HG03521 (cell line): ENCODE data around the gene ESPNL.

ENCODE experiments used
- ATAC-seq: cut with Tn5 transposase; IDR thresholded peaks from one replicate; pipeline ENCODE4 v1.9.1; 2021; ENCODE audit warnings: mild to moderate bottlenecking, moderate library complexity; ENCODE audit not compliant: unreplicated experiment

The ESPNL gene

GRCh38 chr2:238075397-238075796, 24.7 kb upstream of the ESPNL start:
- ATAC-seq: no peak

GRCh38 chr2:238077292-238077691, 22.8 kb upstream of the ESPNL start:
- ATAC-seq: no peak

GRCh38 chr2:238079874-238080327, 20.2 kb upstream of the ESPNL start:
- ATAC-seq: no peak

GRCh38 chr2:238080518-238080917, 19.6 kb upstream of the ESPNL start:
- no peak for ATAC-seq

- ATAC-seq: no peak
Observed at GRCh38 chr2:238081150-238081549, 19.0 kb upstream of the ESPNL start.

GRCh38 chr2:238081561-238081960, 18.6 kb upstream of the ESPNL start:
- no peak for ATAC-seq

GRCh38 chr2:238082151-238082550, 18.0 kb upstream of the ESPNL start:
- no peak for ATAC-seq

- ATAC-seq: no peak
Observed at GRCh38 chr2:238082827-238083226, 17.3 kb upstream of the ESPNL start.

GRCh38 chr2:238083919-238084318, 16.2 kb upstream of the ESPNL start:
- ATAC-seq: no peak

- no peak for ATAC-seq
Observed at GRCh38 chr2:238084761-238085160, 15.4 kb upstream of the ESPNL start.

GRCh38 chr2:238085899-238086298, 14.2 kb upstream of the ESPNL start:
- ATAC-seq: no peak

- no peak for ATAC-seq
Observed at GRCh38 chr2:238087211-238087610, 12.9 kb upstream of the ESPNL start.

- ATAC-seq: no peak
Observed at GRCh38 chr2:238090887-238091286, 9.3 kb upstream of the ESPNL start.

- no peak for ATAC-seq
Observed at GRCh38 chr2:238091436-238092060, 8.6 kb upstream of the ESPNL start.

- ATAC-seq: no peak
Observed at GRCh38 chr2:238092486-238093035, 7.6 kb upstream of the ESPNL start.

- ATAC-seq: no peak
Observed at GRCh38 chr2:238093181-238094140, 6.7 kb upstream of the ESPNL start.

- no peak for ATAC-seq
Observed at GRCh38 chr2:238094438-238095022, 5.6 kb upstream of the ESPNL start.

- no peak for ATAC-seq
Observed at GRCh38 chr2:238095143-238095542, 5.0 kb upstream of the ESPNL start.

GRCh38 chr2:238096311-238097011, 3.7 kb upstream of the ESPNL start:
- ATAC-seq: no peak

GRCh38 chr2:238097201-238097987, 2.7 kb upstream of the ESPNL start:
- no peak for ATAC-seq
